ENCODE measurements around the gene CPA1. TPM values are rescaled to one million over a fixed set of nuclear protein-coding genes. Genes with fewer than 3 reads are reported as not detected.

The CPA1 gene
- total and polyA plus RNA-seq, 8 donors, result 1.7 to 17.3 (median 5.5) TPM; not detected in 5

DNA sequence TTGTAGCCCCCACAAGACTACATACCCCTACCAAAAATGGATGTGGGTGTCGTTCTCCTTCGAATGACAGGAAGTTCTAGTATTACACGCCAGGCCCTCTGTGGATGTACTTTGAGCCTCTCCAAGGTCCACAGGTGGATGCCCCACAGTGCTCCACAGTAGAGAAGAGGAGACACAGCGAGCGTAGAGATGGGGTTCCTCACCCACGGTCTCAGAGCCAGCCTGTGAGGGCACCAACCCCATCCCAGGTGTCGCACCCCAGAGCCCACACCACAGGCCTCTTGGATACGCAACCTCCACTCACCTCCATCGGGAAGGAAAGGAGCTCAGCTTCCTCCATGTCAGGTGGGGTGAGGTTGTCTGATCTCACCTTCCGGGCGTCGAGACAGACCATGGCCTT, 33.4 kb upstream of the CPA1 start:
- no peak for DNase-seq
- H3K9me3 ChIP-seq, result no peaks in the 10 kb centered on the region
- H3K27me3 ChIP-seq, result no peaks in the 10 kb centered on the region
- H3K4me3 ChIP-seq, result no peak overlapping the region
- intact Hi-C loops (cut with DNase I; ENCODE audit: low total_unique reads), result no loop called here
- peaks cover 0 to 10% (median 7%) of the 10 kb centered on the region in 4 donors for H3K4me1 ChIP-seq
- H3K27ac ChIP-seq, result no peak overlapping the region
- H3K36me3 ChIP-seq, result no peaks in the 10 kb centered on the region
- 83 to 92% (median 87%) methylated on average over 12 of the region's 12 CpGs for WGBS, 5 donors
- TF ChIP-seq POLR2AphosphoS5 (IDR thresholded peaks at IDR 0.05), result no peak
- TF ChIP-seq, protein P1, sequence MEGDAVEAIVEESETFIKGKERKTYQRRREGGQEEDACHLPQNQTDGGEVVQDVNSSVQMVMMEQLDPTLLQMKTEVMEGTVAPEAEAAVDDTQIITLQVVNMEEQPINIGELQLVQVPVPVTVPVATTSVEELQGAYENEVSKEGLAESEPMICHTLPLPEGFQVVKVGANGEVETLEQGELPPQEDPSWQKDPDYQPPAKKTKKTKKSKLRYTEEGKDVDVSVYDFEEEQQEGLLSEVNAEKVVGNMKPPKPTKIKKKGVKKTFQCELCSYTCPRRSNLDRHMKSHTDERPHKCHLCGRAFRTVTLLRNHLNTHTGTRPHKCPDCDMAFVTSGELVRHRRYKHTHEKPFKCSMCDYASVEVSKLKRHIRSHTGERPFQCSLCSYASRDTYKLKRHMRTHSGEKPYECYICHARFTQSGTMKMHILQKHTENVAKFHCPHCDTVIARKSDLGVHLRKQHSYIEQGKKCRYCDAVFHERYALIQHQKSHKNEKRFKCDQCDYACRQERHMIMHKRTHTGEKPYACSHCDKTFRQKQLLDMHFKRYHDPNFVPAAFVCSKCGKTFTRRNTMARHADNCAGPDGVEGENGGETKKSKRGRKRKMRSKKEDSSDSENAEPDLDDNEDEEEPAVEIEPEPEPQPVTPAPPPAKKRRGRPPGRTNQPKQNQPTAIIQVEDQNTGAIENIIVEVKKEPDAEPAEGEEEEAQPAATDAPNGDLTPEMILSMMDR (IDR thresholded peaks at IDR 0.05), result no peak
- no peak for TF ChIP-seq POLR2A (IDR thresholded peaks at IDR 0.05)
- no peak for TF ChIP-seq EP300 (IDR thresholded peaks at IDR 0.05)

DNA sequence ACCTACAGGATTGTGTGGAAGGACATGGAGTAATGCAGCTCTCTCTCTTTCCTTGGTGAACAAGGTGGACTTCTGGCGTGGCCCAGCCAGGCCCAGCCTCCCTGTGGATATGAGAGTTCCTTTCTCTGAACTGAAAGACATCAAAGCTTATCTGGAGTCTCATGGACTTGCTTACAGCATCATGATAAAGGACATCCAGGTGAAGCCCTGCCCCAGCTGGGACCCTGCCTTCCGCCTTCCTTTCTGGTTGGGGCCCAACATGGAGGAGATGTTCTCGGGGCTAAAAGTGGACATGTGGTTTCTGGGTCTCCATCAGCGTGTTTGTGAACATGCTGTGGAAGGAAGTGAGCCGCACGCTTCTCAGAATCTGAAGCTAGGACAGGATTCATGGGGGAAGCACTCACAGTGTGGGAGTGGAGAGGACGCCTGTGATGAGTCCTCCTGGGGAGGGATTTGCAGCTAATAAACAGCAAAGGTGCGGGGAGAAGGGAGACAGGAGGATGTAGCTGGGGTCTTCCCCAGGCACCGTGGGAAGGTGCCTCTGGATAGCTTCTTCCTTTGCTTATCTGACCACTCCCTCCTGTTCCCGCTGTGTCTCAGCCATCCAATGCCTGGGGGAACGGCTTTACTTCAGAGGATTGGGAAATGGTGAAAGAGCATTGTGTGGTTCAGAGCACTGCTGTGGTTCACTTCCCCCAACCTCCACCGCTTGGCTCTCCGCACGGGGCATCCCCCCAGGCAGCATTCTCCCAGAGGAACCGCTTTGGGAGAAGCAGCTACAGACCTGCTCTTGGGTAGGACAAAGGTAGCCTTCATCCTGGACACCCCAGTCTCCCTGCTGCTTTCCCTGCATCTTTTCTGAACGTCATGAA, 30.1 kb upstream of the CPA1 start:
- Histone ChIP-seq H3K4me3 (no peak overlapping the region), H3K36me3 (no peaks in the 10 kb centered on the region), H3K27ac (no peak overlapping the region), H3K27me3 (no peaks in the 10 kb centered on the region), H3K4me1 (peaks cover 0 to 19% (median 10%) of the 10 kb centered on the region in 4 donors), H3K9me3 (no peaks in the 10 kb centered on the region)
- intact Hi-C loops (cut with DNase I; ENCODE audit: low total_unique reads), result no loop called here
- TF ChIP-seq EP300 (IDR thresholded peaks at IDR 0.05) (no peak), POLR2A (IDR thresholded peaks at IDR 0.05) (no peak), POLR2AphosphoS5 (IDR thresholded peaks at IDR 0.05) (no peak)
- TF ChIP-seq, protein P1 (IDR thresholded peaks at IDR 0.05), result no peak
- WGBS, 5 donors, result 67 to 74% (median 67%) methylated on average over 16 of the region's 16 CpGs
- DNase-seq, result no peak

DNA sequence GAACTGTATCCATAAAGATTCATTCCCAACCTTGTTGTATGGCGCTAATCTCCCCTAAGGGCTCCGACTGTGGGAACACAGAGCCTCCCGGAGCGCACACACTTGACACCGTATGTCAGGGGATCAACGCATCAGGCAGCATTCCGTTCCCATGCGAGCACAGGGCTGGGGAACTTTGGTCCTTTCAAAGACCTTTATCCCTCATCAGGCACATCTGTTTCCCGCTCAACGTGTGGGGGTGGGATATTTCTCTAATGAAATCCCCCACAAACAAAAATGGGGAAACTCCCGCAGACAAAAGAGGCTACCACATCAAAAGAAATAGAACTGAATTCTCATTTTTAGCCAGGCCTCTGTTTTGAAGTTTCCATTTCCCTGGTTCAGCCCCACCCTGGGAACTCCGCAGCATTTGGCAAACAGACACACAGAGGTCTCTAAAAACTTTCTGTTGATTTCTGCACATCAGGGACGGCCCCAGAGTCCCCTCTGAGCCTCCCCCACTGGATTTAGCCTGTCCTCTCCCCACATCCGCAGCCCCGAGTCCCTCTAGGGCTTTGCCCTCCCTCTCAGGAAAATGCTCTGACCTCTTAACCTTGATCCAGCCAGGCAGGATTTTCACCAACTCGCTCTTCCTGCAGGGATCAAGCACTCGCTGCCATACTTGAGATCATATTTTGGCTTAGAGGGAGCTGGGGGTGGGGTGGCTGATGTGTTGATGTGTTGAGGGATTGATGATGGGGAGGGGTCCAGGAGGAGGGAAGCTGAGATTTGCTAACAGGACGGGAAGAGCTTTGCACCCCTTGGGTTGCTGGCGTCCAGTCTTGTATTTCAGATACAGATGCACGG, 29.1 kb upstream of the CPA1 start:
- no peaks in the 10 kb centered on the region for H3K36me3 ChIP-seq
- intact Hi-C loops (cut with DNase I; ENCODE audit: low total_unique reads), result no loop called here

DNA sequence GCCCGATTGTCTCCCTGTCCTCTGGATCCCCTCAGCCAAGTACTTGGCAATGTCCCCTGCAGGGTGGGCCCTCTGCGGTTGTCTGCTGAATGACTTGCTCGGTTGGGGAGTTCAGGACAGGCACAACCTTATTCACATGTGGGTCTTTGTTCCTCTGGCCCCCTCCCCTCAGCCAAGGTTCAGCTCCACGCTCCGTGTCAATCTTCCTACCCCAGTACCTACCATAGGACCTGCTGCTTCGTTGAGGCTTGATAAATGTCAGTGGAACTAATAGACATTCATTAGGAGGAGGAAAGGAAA, 28.6 kb upstream of the CPA1 start:
- Histone ChIP-seq H3K9me3 (no peaks in the 10 kb centered on the region), H3K4me1 (peaks cover 0 to 30% (median 16%) of the 10 kb centered on the region in 4 donors), H3K4me3 (no peak overlapping the region), H3K27ac (peak overlapping the region in 2 of 5 donors; percentile 61 to 64), H3K27me3 (no peaks in the 10 kb centered on the region), H3K36me3 (no peaks in the 10 kb centered on the region)
- 62 to 86% (median 70%) methylated on average over 6 of the region's 6 CpGs for WGBS, 5 donors
- TF ChIP-seq EP300 (IDR thresholded peaks at IDR 0.05) (no peak), POLR2A (IDR thresholded peaks at IDR 0.05) (no peak), POLR2AphosphoS5 (IDR thresholded peaks at IDR 0.05) (no peak)
- TF ChIP-seq, protein P1 (IDR thresholded peaks at IDR 0.05), result no peak
- intact Hi-C loops (cut with DNase I; ENCODE audit: low total_unique reads), result no loop called here
- DNase-seq, result no peak

More for the DNA sequence above, 29.1 kb upstream of the CPA1 start:
- Histone ChIP-seq H3K27ac (peak overlapping the region in 1 of 5 donors; percentile 32), H3K9me3 (no peaks in the 10 kb centered on the region), H3K4me1 (peaks cover 0 to 25% (median 13%) of the 10 kb centered on the region in 4 donors), H3K27me3 (no peaks in the 10 kb centered on the region), H3K4me3 (no peak overlapping the region)
- no peak for TF ChIP-seq POLR2AphosphoS5 (IDR thresholded peaks at IDR 0.05)
- TF ChIP-seq, protein P1 (IDR thresholded peaks at IDR 0.05), result no peak
- no peak for TF ChIP-seq EP300 (IDR thresholded peaks at IDR 0.05)
- TF ChIP-seq POLR2A (IDR thresholded peaks at IDR 0.05), result no peak
- peak in 1 of 2 donors; percentile 77 for DNase-seq
- WGBS, 5 donors, result 50 to 66% (median 63%) methylated on average over 20 of the region's 20 CpGs

Measured in stomach (tissue), 9 donors.